ENCODE results near the gene BMP10.

- TF ChIP-seq POLR2AphosphoS5 (IDR thresholded peaks at IDR 0.05; ENCODE audit: low read depth, low read length) (no peak), POLR2A (IDR thresholded peaks at IDR 0.05; ENCODE audit: low read depth, low read length) (no peak), TAF1 (IDR thresholded peaks at IDR 0.05; ENCODE audit: low read depth, low read length) (no peak)
Observed at GRCh38 chr2:68855550-68855949, 15.6 kb downstream of the BMP10 start.
